Heart left ventricle (tissue), 16 donors: ENCODE measurements around the gene CLCF1. TPM values are rescaled to one million over a fixed set of nuclear protein-coding genes. Genes with fewer than 3 reads are reported as not detected.
A peak's percentile ranks its signal among the peaks of the same experiment; 100 is the strongest.

ENCODE experiments used
- ATAC-seq, 4 donors: fragments of 200-7000 bp; cut with Tn5 transposase; one replicate each; pipeline ENCODE4 v1.9.1; 2020 to 2022; ENCODE audit warnings: moderate library complexity in 4 of 4, mild to moderate bottlenecking in 3 of 4, moderate number of reproducible peaks in 1 of 4
- DNase-seq, 5 donors: peaks; one replicate each; pipeline ENCODE4 v3.0.0-alpha.2; 2020
- H3K27ac ChIP-seq, 12 donors: fragments of 200-600 bp; sonication (generic) in 4 of 12; one replicate each; pipeline versions ENCODE4 v1.5.0 to v1.8.0; 2016 to 2022; ENCODE audit warnings: mild to moderate bottlenecking in 2 of 12
- H3K27me3 ChIP-seq, 9 donors: fragments of 200-600 bp; sonication (generic) in 2 of 9; one replicate each; pipeline versions ENCODE4 v1.5.1 to v1.8.0; 2016 to 2022; ENCODE audit warnings: mild to moderate bottlenecking in 3 of 9
- H3K36me3 ChIP-seq, 9 donors: fragments of 200-600 bp; sonication (generic) in 2 of 9; one replicate each; pipeline versions ENCODE4 v1.5.0 to v1.8.0; 2018 to 2022; ENCODE audit warnings: mild to moderate bottlenecking in 2 of 9
- H3K4me1 ChIP-seq, 12 donors: fragments of 200-600 bp; sonication (generic) in 4 of 12; one replicate each; pipeline versions ENCODE4 v1.5.0 to v1.8.0; 2016 to 2022; ENCODE audit warnings: mild to moderate bottlenecking in 3 of 12
- H3K4me3 ChIP-seq, 12 donors: fragments of 200-600 bp; sonication (generic) in 4 of 12; one replicate each; pipeline versions ENCODE4 v1.5.0 to v1.8.0; 2017 to 2022; ENCODE audit warnings: mild to moderate bottlenecking in 9 of 12, moderate library complexity in 4 of 12
- H3K9me3 ChIP-seq, 12 donors: fragments of 200-600 bp; sonication (generic) in 4 of 12; one replicate each; pipeline versions ENCODE4 v1.5.0 to v1.8.0; 2016 to 2022; ENCODE audit warnings: mild to moderate bottlenecking in 1 of 12
- CTCF ChIP-seq, 12 donors: fragments of 200-600 bp; sonication (generic) in 4 of 12; IDR thresholded peaks; one replicate each; pipeline versions ENCODE4 v1.5.0 to v1.8.0; 2018 to 2022; ENCODE audit warnings: antibody characterized with exemption in 12 of 12, mild to moderate bottlenecking in 5 of 12
- POLR2A ChIP-seq, 2 donors: fragments of 450-650 bp; IDR thresholded peaks; one replicate each; pipeline ENCODE4 v1.6.1; 2017; ENCODE audit warnings: antibody characterized with exemption in 2 of 2, mild to moderate bottlenecking in 2 of 2, moderate library complexity in 2 of 2
- WGBS, 4 donors: extraction: QIAGEN DNeasy Blood & Tissue Kit in 2 of 4; methylation state at CpG; one replicate each; pipeline versions ENCODE4 v1.1.5 to v1.1.7; 2013 to 2018; 5-methylcytosine and 5-hydroxymethylcytosine counted together
- intact Hi-C, 10 donors: fragments of 100-400 bp; cut with DNase I; formaldehyde crosslinking; loops; one replicate each; pipeline versions ENCODE4 v1.11.1 to v1.14.2; 2022
- polyA plus RNA-seq, 2 donors: library from polyadenylated mRNA; stranded (reverse); fragments of 200-250 nt; gene quantifications; one replicate each; pipeline ENCODE4 v1.2.3, GENCODE V29; 2013
- total RNA-seq, 9 donors: library from RNA; depleted of rRNA in 2 of 9; stranded (reverse); fragments of >200 nt in 2 of 9; fragmentation: NEBNext Ultra II Directional in 3 of 9; extraction: Animal tissue kit (Norgen Biotek cat#: 25700) in 3 of 9; gene quantifications; one replicate each; pipeline versions ENCODE4 v1.1.0 to v1.2.4, GENCODE V29; 2016 to 2023
- donor health status: ischemic (EF 13 %, LVEDD 7.1; RV severe dilation, severe dysfunction).
- donor health status: healthy with polysubstance abuse.
- donor health status: DM: no; HTN: yes; CAD: no.
- donor health status: DM: no; HTN: no; CAD: no.
- donor health status: ischemic (EF 25% LVEDD 6.9; RV normal size, moderate dysfunction).
- donor health status: ischemic (EF 25% LVEDD 5.7; RV mildly dilated, moderate dysfunction).
- donor health status: healthy.
- donor health status: DM: yes; HTN: yes; CAD: no.
- donor health status: ischemic (EF 35%, LVEDD 5.7; RV mildly dilated, moderate dysfunction).
- donor health status: nonischemic (EF 11% LVEDD 7.7; RV severe dilation, severe dysfunction).
- donor health status: DM: yes; HTN: yes; CAD: no.
- donor health status: PGD.
- donor health status: ischemic (EF 29% LVEDD 5.4; RV normal size, mild dysfunction).
- donor health status: nonischemic (EF 23%, LVEDD 6.1; RV moderate dilation, normal function).

The CLCF1 gene
- total and polyA plus RNA-seq, 11 donors, result 0.25 to 17.1 (median 1.7) TPM

- Histone ChIP-seq H3K27ac (peak overlapping the region in 7 of 12 donors; percentile 81 to 97 (median 92)), H3K36me3 (no peaks in the 10 kb centered on the region), H3K4me3 (peak overlapping the region in 6 of 12 donors; percentile 71 to 84 (median 78)), H3K4me1 (peaks cover 0 to 44% (median 23%) of the 10 kb centered on the region in 12 donors), H3K27me3 (peaks cover 0 to 6% (median 0%) of the 10 kb centered on the region in 9 donors), H3K9me3 (no peaks in the 10 kb centered on the region)
- no peak for DNase-seq
- intact Hi-C loops, result loop anchor here in 2 of 10 donors (2.0 kb wide), 1 partner anchor 18 kb away; no protein-coding TSS in a partner anchor
- no peak for TF ChIP-seq POLR2A (IDR thresholded peaks at IDR 0.05)
- ATAC-seq, result no peak
- WGBS, 4 donors, result 36 to 60% (median 48%) methylated on average over 7 to 9 of the region's 9 CpGs
These were observed 1.3 kb upstream of the CLCF1 start for GRCh38 chr11:67374571-67375281.

GRCh38 chr11:67373648-67374570 is 511 bp upstream of the CLCF1 start:
- peaks cover 0 to 6% (median 0%) of the 10 kb centered on the region in 9 donors for H3K27me3 ChIP-seq
- H3K4me3 ChIP-seq, result peak overlapping the region; percentile 57 to 88 (median 78)
- intact Hi-C loops, result loop anchor here in 3 of 10 donors (2.0 kb wide), 1 partner anchor 17 kb away; no protein-coding TSS in a partner anchor
- peak overlapping the region; percentile 81 to 97 (median 88) for H3K27ac ChIP-seq
- peak; percentile 22 to 61 (median 42) for TF ChIP-seq CTCF (IDR thresholded peaks at IDR 0.05)
- TF ChIP-seq POLR2A (IDR thresholded peaks at IDR 0.05), result peak in 1 of 2 donors; percentile 40
- peak; percentile 73 to 90 (median 77) for DNase-seq
- H3K4me1 ChIP-seq, result peaks cover 0 to 52% (median 23%) of the 10 kb centered on the region in 12 donors
- peak; percentile 29 to 71 (median 66) for ATAC-seq
- H3K9me3 ChIP-seq, result no peaks in the 10 kb centered on the region
- no peaks in the 10 kb centered on the region for H3K36me3 ChIP-seq
- 9 to 18% (median 13%) methylated on average over 37 to 40 of the region's 40 CpGs for WGBS, 4 donors

GRCh38 chr11:67372321-67372992 is 941 bp downstream of the CLCF1 start:
- TF ChIP-seq POLR2A (IDR thresholded peaks at IDR 0.05) (no peak), CTCF (IDR thresholded peaks at IDR 0.05) (no peak)
- intact Hi-C loops, result loop anchor here in 1 of 10 donors (2.0 kb wide), 1 partner anchor 16 kb away; no protein-coding TSS in a partner anchor
- DNase-seq, result peak in 1 of 5 donors; percentile 57
- Histone ChIP-seq H3K4me1 (peaks cover 0 to 65% (median 28%) of the 10 kb centered on the region in 12 donors), H3K36me3 (no peaks in the 10 kb centered on the region), H3K9me3 (no peaks in the 10 kb centered on the region), H3K4me3 (peak overlapping the region; percentile 57 to 88 (median 78)), H3K27ac (peak overlapping the region; percentile 61 to 97 (median 88)), H3K27me3 (peaks cover 0 to 6% (median 0%) of the 10 kb centered on the region in 9 donors)
- 1% methylated on average over 35 to 78 of the region's 78 CpGs; no CpG with 5 or more reads in 1 of the 4 donors for WGBS, 4 donors
- ATAC-seq, result peak in 1 of 4 donors; percentile 2

GRCh38 chr11:67371911-67372320 is 1.5 kb downstream of the CLCF1 start:
- ATAC-seq (no peak), DNase-seq (no peak)
- WGBS, 4 donors, result 14 to 21% (median 18%) methylated on average over 16 of the region's 16 CpGs
- H3K4me3 ChIP-seq, result peak overlapping the region; percentile 57 to 88 (median 78)
- peaks cover 0 to 71% (median 34%) of the 10 kb centered on the region in 12 donors for H3K4me1 ChIP-seq
- no peaks in the 10 kb centered on the region for H3K9me3 ChIP-seq
- intact Hi-C loops, result loop anchor here in 1 of 10 donors (2.0 kb wide), 1 partner anchor 15 kb away; no protein-coding TSS in a partner anchor
- no peak for TF ChIP-seq POLR2A (IDR thresholded peaks at IDR 0.05)
- peaks cover 0 to 6% (median 0%) of the 10 kb centered on the region in 9 donors for H3K27me3 ChIP-seq
- no peaks in the 10 kb centered on the region for H3K36me3 ChIP-seq
- H3K27ac ChIP-seq, result peak overlapping the region in 11 of 12 donors; percentile 52 to 97 (median 87)
